8988T (cell line): ENCODE measurements around the gene FOXD2.

Source experiments
- DNase-seq: peaks from one replicate; pipeline ENCODE4 v3.0.0; 2011

FOXD2 gene

GRCh38 chr1:47437447-47438164 lies at the start of gene FOXD2:
Gene FOXD2, plus strand, starts transcription at chr1:47438044. Its CDS starts 92 bp downstream, at chr1:47438136.
- DNase-seq = peak; percentile 91

- peak; percentile 34 for DNase-seq
Measured at GRCh38 chr1:47388891-47389238, 49.0 kb upstream of the FOXD2 start.

GRCh38 chr1:47389731-47390130 lies 48.1 kb upstream of the FOXD2 start:
- DNase-seq = no peak

- no peak for DNase-seq
Measured at GRCh38 chr1:47390843-47391242, 47.0 kb upstream of the FOXD2 start.

GRCh38 chr1:47393141-47393540 lies 44.7 kb upstream of the FOXD2 start:
- DNase-seq = no peak

GRCh38 chr1:47395433-47395832 lies 42.4 kb upstream of the FOXD2 start:
- no peak for DNase-seq

GRCh38 chr1:47396671-47397196 lies 41.1 kb upstream of the FOXD2 start:
- no peak for DNase-seq

- DNase-seq = no peak
Measured at GRCh38 chr1:47399138-47399845, 38.6 kb upstream of the FOXD2 start.

- DNase-seq = no peak
Measured at GRCh38 chr1:47399846-47400155, 38.0 kb upstream of the FOXD2 start.

- no peak for DNase-seq
Measured at GRCh38 chr1:47401761-47402160, 36.1 kb upstream of the FOXD2 start.

- no peak for DNase-seq
Measured at GRCh38 chr1:47402591-47402990, 35.3 kb upstream of the FOXD2 start.

GRCh38 chr1:47403321-47403910 lies 34.4 kb upstream of the FOXD2 start:
- no peak for DNase-seq

- DNase-seq = no peak
Measured at GRCh38 chr1:47405697-47406096, 32.1 kb upstream of the FOXD2 start.

GRCh38 chr1:47406966-47407365 lies 30.9 kb upstream of the FOXD2 start:
- DNase-seq = no peak

GRCh38 chr1:47407481-47407880 lies 30.4 kb upstream of the FOXD2 start:
- no peak for DNase-seq

GRCh38 chr1:47409311-47410067 lies 28.4 kb upstream of the FOXD2 start:
- DNase-seq = no peak

- DNase-seq = no peak
Measured at GRCh38 chr1:47410068-47410455, 27.8 kb upstream of the FOXD2 start.

GRCh38 chr1:47411436-47411835 lies 26.4 kb upstream of the FOXD2 start:
- DNase-seq = no peak

GRCh38 chr1:47412437-47412836 lies 25.4 kb upstream of the FOXD2 start:
- no peak for DNase-seq

GRCh38 chr1:47415728-47416318 lies 22.0 kb upstream of the FOXD2 start, which contains the start of gene FOXE3:
Gene FOXE3, plus strand, starts transcription at chr1:47416285. Its CDS starts 31 bp downstream, at chr1:47416316.
- DNase-seq = no peak

GRCh38 chr1:47416319-47417169 lies 21.3 kb upstream of the FOXD2 start:
- DNase-seq = no peak
